ELR (cell line): ENCODE results near the gene UBE2O.

Source experiments
- DNase-seq: peaks from one replicate; pipeline ENCODE4 v3.0.0-alpha.2; 2015; ENCODE audit warnings: low read depth

The UBE2O gene

DNA sequence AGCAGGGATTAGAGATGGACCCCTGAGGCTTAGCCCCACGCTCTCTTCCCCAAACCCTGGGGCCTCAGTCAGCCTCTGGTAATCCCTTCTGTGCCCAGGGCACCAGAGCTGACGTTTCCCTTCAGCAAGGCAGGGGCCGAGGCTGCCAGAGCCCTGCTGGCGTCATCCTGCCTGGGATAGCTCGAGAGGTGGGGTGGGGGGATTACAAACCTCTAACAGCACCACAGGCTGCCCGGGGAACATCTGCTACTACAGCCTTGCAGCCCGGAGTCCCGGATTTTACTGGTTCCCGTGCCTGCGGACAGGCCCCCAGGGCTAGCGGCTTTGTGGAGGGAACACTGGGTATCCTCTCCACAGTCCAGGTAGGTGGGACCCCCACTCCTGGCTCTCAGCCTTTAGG is 14.4 kb upstream of the UBE2O start, which contains the start of gene AANAT:
Gene AANAT (plus strand): TSS at position 238 of the 400 bp plus-strand sequence. CDS start 1,144 bp downstream, outside the sequence.
- DNase-seq = no peak

DNA sequence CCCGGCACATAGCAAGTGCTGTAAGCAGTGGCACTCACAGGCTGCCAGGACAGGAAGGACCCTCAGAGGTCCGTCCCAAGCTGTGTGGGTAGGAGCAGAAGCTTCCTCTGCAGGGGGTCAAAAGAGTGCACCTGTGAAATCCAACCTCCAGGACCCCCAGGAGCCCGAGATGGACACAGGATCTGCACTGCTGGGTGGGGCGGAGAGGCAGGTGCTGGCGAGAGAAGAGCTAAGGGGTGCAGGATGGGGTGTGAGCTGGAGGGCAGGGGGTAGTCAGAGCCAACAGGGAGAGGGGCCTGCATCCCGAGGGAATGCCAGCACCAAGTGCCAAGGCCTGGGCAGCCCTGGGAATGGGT is 13.8 kb upstream of the UBE2O start:
- no peak for DNase-seq

DNA sequence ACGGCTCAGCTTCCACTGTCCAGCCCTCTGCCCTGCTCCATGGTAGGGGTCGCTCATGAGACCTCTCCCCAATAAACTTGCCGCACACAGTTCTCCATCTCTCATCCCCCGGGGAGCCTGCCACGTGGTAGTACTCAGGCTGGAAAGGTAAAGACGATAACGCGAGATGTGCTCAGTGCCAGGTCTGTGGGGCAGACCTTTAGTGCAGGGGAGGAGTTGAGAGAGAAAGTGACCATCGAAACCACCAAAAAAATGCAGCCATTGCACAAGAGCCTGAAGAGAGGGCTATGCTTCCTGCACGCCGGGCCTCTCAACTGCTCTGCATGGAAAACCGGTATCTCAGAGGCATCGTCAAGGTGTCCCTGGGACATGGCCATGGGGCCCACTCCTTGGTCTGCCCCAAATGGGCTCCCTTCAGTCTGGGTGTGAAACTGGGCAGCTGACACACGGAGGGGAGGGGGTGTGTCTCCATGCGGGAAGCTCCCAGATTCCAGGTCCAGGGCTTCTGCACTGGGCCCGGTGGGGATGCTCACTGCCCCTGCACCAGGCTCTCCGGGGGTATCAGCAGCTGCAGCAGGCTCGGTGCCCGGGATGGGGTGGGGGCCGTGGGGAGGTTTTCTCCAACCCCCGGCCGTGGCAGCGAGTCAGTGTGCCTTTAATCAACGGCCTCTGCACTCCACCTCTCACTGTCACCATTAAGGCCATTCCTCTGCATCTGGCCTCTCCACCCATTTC is 9.8 kb upstream of the UBE2O start:
- DNase-seq = no peak

DNA sequence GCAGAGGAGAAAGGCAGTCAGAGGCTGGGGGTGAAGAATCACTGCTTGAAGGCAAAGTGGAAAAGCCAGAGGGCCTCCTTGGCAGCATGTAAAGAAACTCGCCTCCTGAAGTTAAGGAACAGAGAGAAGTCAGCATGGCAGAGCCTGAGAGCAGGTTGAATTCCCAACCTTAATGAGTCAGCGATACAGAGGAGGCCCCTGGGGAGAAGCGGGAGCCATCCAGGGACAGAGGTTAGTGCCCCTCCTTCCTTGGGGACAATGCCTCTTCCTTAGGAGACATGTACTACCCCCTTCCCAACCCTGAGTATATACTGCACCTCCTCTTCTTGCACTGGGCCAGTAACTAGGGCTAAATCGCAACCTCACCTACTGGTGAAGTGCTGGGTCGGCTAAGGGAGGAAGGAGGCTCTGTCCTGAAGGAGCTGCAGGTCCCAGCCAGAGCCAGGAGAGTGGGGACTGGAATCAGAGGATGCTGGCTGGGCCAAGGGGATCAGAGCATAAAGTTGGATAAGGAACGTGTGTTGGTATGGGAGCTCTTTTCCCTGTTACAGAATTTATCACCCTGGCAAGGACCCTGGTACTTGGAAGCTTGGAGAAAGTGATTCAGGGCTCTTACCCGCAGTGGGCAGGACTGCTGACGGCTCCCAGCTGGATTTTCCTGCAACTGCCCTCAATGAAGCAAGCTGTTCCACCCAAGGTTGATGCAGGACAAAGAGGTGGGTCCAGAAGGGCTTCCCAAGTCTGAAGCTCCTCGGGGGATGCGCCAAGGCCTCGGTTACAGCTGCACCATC is 9.0 kb upstream of the UBE2O start:
- DNase-seq = no peak

DNA sequence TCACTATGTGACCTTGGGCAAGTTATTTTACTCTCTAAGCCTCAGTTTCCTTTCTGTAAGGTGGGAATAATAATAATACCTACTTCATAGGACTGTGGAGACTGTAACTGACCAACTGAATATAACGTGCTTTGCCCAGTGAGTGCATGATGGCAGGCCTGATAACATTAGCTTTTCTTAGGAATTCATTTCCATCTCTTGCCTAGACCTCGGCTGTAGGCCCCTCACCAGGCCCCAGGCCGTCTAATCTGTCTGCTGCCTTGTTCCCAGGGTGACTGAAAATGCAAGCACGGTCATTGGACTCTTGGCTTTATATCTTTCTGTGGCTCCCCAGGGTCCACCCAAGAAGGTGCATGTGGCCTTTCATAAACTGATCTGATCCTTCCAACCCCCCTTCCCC is 6.7 kb upstream of the UBE2O start:
- DNase-seq = no peak

DNA sequence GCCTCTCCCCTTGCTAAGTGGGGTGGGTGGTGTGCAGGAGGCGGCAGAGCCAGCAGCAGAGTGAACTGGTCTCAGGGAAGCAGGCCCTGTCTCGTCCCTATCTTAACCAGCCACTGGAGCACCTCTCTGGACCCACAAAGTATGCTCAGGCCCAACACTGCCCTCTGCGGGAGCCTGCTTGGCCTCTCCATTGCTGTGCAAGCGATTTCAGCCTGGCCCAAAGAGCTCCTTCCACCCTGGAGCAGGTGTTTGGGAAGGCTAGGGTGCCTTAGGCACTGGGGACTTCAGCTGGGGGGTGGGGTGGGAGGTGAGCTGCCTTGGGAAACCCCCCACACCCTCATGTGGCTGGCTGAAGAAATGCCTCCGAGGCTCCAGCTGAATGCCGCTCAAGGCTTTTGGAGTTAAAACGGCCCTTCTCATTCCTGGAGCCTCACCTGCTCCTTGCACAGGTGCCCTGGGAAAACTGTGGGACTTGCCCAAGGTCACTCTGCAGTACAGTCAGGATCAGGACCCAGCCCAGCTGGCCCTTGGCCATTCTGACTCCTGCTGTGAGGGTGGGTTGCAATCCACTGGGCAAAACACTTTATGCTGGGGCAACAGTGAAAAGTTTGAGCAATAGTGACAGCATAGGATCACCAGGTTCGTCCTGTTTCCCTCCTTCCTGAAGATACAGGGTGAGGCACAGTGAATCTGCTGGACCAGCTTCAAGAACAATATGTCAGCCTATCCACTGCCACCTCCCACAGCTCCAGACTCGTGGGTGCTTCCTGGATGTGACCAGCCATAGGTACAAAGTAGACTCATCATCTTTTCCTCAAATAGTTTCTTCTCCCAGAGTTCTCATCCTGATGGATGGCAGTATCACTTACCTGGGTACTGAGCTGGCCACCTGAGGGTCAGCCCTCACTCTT is 5.9 kb upstream of the UBE2O start:
- peak; percentile 84 for DNase-seq

DNA sequence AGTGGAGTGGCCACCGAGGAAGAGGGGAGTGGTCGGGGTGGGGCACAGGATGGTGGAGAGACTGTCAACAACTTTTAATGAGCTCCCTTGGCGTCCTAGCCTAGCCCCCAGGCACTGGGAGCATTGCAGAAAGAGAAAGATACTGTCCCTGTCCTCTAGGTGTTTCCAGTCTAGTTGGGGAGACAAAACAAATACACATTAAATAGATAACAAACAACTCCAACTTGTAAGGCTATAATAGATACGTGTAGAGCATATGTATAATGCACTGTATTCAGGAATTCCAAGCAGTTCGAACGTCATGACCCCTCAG is 435 bp upstream of the UBE2O start:
- DNase-seq = no peak

DNA sequence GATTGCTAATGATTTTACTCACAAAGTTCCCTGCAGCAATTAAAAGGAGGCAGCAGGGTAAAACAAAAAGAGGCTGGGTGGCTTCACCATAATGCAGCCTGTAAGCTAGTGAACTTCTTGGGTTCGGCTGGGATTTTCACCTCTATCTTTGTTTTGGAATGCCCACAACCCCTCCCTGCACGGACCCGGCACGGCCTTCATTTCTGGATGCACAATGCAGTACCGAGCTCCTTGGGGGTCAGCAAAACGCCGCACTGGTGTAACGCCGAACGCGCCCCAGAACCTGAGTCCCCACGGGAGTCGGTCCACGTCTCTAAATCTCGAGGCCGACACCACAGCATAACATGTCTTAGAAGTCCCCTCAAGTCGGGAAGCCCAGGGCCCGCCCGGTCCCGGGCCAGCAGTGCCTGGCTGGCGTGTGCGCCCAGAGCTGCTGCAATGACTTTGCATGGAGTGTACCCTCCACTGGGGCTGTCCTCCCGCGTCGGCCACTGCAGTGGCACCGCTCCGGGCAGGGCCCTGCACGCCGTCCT is 759 bp downstream of the UBE2O start:
- peak; percentile 39 for DNase-seq

DNA sequence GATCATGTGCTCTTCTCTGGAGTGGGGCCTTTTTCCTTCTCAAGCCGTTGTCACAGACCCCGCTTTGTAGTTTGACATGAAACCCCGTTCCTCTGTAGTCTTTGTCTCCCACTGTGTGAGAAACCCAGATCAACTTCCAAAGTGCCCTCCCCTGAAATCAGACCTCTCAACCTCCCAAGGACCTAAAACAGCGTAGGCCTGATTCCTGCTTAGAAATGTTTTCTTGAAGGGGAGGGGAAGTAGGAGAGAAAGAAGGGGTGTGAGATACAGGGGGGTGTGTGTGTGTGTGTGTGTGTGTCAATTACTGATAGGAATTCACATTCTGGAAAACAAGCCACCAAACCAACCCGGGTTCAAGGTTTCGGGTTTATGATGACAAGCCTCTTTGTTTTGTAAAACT is 1.4 kb downstream of the UBE2O start:
- no peak for DNase-seq

DNA sequence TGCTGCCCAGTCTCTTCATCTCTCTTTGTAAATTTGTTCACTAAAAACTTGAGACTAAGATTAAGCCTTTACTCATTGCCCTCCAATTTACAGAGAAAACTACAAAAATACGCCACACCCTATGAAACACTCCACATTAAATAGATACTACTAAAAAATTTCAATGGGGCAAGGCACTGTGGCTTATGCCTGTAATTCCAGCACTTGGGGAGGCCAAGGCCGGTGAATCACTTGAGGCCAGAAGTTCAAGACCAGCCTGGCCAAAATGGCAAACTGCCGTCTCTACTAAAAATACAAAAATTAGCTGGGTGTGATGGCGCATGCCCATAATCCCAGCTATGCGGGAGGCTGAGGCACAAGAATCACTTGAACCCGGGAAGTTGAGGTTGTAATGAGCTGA is 3.8 kb downstream of the UBE2O start:
- DNase-seq = no peak

DNA sequence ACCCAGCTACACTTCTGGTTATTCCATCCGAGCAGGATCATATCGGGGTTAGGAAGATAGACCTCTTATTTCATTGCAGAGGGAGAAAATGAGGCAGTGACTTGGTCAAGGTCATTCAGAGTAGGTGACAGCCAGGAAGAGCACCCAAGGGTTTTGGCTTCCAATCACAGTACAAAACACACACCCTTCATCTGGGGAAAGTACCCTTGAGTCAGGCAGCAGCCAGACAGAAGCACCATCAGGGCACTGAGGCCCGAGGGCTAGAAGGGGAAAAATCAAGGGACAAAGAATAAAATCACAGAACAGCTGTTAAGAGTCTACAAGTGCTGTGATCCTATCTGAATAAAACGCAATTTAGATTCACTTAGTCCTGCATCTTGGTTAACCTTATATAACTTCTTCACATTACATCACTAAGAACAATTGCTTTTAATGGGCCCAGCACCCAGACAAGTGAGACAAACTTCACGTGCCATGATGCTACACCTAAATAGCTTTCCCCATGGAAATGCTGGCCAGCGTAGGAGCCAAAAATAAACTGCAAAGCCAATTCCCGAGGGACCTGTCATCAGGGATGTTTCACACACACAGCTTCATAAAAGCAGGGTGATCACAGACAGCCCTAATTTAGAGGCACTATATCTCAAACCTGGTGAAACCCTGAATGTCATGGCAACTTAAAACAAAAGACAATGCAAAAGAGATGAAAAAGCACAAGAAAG is 4.9 kb downstream of the UBE2O start:
- DNase-seq = peak; percentile 48

DNA sequence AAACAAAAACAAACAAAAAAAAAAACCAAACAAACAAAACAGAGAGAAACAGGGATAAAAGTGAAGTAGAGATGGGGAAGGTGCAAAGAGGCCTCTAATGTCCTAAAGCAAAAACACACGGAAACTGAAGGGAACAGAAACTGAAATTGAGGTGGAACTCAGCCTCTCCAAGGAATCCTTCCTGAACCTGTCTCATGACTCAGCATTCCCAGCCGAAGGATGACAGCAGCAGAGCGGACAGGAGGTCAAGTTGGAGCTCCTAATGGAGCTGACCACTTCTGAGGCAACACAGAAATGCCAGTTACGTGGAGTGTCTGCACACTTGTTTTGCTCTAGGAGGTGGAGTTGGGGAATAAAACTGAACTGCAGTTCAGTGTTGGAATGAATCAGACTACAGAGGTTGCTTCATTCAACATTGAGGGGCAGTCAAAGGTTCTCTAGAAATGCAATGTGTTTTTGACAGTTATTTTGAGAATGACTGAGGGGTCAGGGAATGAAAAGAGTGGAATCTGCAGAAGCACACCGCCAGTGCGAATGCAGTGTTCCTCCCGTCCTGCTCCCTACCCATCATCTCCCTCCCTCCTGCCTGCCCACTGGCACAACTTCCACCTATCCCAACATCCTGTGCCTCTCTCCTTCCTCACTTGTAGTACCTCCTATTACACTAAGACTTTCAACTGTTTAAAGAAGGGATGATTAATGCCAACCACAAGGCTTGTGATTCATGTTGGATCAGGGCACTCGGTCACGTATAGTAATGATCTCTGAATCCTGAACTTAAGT is 6.3 kb downstream of the UBE2O start:
- peak; percentile 97 for DNase-seq

DNA sequence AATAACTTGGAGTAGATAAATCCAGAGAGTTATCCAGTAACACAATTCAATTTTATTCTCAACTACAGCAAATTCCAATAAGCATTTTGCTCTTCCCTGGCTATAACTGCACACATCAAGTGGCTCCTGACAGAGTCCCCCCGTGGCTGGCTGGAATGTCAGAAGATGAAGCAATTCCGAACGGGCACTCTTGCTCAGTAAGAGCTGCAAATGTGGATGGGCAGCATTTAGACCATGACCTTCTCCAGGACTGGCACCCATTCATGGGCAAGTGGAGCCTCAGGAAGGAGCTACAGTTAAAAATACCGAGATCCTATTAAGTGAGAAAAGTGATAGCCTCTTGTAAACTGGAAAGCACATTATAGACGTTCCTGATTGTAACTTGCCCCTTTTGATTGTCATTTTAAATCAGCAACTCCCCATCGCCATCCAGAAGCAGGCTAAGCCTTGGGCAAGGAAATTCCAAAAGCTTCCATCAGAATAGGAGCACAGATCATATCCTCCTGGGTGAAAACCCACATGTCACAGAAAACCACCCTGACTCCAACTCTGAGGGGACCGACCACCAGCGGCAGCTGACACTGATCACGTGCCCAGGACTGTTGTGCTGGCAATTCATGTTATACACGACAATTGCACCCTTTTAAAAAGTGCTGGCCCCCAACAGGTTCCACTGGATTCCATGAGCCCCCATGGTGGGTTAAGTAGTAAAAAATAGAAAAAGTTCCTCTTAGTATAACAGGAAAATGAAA is 7.1 kb downstream of the UBE2O start:
- no peak for DNase-seq

DNA sequence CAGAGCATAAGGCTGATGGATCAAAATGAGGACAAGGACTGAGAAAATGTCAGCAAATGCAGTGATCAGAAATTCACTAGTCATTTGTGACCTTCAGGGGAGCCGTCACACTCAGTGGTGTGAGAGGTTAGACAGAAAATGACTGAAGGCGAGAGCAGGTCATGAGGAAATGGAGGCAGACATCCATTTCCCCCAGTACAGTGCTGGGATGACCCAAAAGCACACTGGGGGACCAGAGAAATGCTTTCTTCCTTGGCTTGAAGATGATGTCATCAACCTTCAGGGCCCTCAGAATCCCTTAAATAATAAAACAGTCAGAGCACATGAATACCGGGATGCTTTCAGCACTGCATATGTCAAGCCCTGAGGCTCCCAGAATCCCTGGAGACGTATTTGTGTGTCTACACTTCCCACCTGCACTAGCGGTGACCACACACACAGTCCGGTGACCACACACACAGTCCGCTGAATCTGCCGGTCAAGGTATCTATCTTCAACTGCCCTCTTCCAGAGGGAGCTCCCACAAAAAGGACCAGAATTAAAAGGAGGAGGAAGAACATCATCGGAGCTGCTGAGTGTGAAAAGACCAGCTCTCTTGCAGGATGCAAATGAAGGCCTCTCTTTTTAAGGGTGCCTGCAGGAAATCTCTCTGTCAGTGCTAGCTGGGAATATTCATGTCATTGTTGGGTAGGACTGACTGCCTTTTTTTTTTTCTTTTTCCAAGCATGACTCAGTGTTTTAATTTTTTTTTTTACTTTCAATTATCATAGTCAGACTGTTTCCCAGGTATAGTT is 8.2 kb downstream of the UBE2O start:
- DNase-seq = peak; percentile 74

DNA sequence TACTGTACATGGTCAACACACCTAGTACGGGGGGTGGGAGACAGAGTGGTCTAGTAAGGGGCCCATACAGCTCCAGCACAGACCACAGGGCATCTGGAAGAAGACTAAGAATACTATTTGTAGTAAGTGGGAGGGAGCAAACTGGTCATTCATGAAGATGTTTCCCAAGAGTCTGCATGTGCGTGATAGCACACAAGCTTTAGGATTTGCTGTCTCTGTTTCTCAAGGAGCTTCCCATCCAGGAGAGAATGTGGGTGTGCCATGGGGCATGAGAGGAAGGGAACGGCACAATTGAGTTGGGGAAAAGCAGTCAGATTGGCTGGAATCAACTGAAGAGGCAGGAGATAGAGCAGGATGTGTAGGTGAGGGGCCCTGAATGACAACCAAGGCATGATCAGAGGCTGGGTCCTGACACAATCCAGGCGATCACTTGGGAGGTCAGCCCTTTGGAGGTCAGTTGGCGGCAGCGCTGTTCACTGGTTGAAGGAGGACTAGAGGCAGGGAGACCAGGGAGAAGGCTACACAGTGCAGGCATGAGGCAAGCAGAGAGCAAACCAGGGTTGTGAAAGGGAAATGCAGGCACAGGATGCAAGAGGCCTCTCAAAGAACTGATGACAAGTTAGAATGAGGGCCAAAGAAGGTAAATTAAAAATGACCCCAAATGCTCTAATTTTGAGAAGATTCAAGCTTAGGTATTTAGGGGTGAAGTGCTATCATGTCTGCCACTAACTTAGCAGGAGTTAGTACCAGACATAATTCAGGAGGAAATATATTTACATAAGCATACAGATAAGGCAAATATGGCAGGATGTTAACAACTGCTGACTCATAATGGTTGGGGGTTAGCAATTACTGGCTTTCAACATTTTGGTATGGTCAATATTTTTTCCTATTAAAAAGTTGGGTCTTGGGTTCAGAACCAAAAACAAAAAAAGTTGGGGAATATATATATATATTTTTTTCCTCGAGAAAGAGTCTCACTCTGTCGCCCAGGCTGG is 10.3 kb downstream of the UBE2O start:
- peak; percentile 60 for DNase-seq

DNA sequence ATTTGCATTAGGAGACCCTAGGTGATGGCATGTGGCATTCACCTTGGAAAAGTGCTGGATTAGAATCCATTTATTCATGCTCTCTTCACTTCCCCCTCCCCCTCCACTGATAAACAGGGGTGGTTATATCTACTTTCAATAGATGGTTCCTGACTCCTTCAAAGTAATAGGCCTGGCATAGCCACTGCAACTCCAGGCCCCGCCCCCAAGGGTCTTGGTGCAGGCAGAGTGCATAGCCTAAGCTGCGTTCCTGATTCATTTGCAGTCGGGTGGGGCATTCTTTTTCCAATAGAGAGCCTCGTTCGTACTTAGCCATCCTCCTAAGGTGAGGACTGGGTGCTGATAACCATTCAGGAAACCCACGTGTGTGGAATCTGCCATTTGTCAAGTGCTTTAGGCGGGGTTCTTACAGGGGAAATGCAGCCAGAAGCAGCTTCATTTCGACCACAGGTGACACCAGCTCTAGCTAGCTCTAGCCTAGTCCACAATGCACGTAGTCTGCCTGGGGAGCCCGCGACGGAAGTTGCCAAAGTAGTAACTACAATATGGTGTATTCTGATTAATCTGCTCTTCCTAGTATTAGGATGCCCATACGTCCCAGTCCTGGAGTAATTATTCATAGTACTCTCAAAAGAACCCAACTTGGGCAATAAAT is 11.1 kb downstream of the UBE2O start:
- DNase-seq = no peak

DNA sequence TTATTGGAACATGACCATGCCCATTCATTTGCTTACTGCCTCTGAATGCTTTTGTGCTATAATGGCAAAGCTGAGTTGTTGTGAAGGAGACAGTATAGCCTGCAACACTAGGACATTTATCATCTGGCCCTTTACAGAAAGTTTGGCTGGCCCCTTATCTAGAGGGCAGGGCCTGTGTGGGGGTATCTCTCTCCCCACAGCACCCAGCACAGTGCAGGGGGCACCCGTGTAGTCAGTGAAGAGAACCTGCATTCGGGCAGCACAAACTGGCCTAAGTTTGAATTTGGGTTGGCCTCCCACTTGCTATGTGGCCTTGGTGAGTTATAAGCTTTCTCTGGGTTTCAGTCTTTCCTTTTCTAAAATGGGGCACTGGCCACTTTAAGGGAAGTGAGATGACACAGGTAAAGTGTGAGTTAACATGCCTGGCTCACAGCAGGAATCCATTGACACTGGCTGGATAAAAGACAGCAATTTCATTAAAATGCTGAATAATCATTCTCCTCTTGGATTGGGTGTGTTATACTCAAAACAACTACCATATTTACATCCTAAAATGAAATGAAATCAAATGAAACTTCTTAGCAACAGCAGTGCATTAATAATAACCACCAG is 12.1 kb downstream of the UBE2O start:
- DNase-seq = no peak
